K562 (cell line): Measurements from ENCODE around the gene LRMDA. TPM values are rescaled to one million over a fixed set of nuclear protein-coding genes. Genes with fewer than 3 reads are reported as not detected.

Experiments
- ATAC-seq: fragments of 200-7000 bp; cut with Tn5 transposase; 3 replicates; pipeline ENCODE4 v1.9.1; 2020; ENCODE audit warnings: moderate library complexity
- BruUV-seq: library from RNA; stranded (reverse); fragments of 400-500 nt; replicated peaks from 2 replicates; lab custom pipeline; 2021; lab: Mats Ljungman, UMichigan
- CTCF ChIA-PET: fragments of 300-600 bp; formaldehyde crosslinking; extraction: SDS; loops from one replicate; lab custom pipeline; 2021; ENCODE audit warnings: low intra/inter-chr PET ratio; lab: Yijun Ruan, JAX
- POLR2A ChIA-PET: fragments of 300-600, 350-650 bp; sonication (Branson Sonifier 250); formaldehyde crosslinking; extraction: SDS; loops from one replicate; lab custom pipeline; 2021; ENCODE audit warnings: antibody characterized with exemption, inconsistent platforms; lab: Yijun Ruan, JAX
- DNase-seq, 4 experiments: peaks; one replicate each; pipeline versions ENCODE4 v3.0.0 to v3.0.0-alpha.2; 2011 to 2018; ENCODE audit warnings: low spot score in 3 of 4, mixed read lengths in 3 of 4; ENCODE audit errors: extremely low read depth in 1 of 4
- FAIRE-seq: peaks from 2 replicates; lab custom pipeline; 2011; peaks lifted over from hg19 to GRCh38; lab: Jason Lieb, UNC
- H2AFZ ChIP-seq: 2 replicates; pipeline ENCODE4 v1.6.0; 2011; ENCODE audit warnings: low read depth, low read length, control low read depth, inconsistent platforms
- H3K27ac ChIP-seq: fragments of 200-600 bp; 3 replicates; pipeline ENCODE4 v1.8.0; 2011; ENCODE audit warnings: low read depth, mild to moderate bottlenecking, control low read depth, inconsistent platforms, low read length, moderate library complexity, mixed read lengths; ENCODE audit errors: extremely low read depth
- H3K27me3 ChIP-seq, 2 experiments: fragments of 300-600 bp in 1 of 2; 2 replicates in 1 of 2; 3 replicates in 1 of 2; pipeline versions ENCODE4 v1.6.0 to v1.8.0; 2011; ENCODE audit warnings: inconsistent platforms in 2 of 2, low read length in 2 of 2, mild to moderate bottlenecking in 1 of 2, mixed read lengths in 1 of 2, moderate library complexity in 1 of 2; ENCODE audit not compliant: control insufficient read depth in 2 of 2, insufficient read depth in 2 of 2
- H3K36me3 ChIP-seq: fragments of 300-600 bp; 3 replicates; pipeline ENCODE4 v1.8.0; 2011; ENCODE audit warnings: mild to moderate bottlenecking, low read length, inconsistent platforms; ENCODE audit not compliant: control insufficient read depth, insufficient read depth
- H3K4me1 ChIP-seq, 2 experiments: fragments of 200-600 bp in 1 of 2; replicated peaks in 1 of 2; 2 replicates in 1 of 2; 3 replicates in 1 of 2; pipeline versions ENCODE4 v1.5.1 to v1.8.0; 2011; ENCODE audit warnings: inconsistent platforms in 2 of 2, low read length in 2 of 2, mild to moderate bottlenecking in 1 of 2, mixed read lengths in 1 of 2, moderate library complexity in 1 of 2; ENCODE audit not compliant: control insufficient read depth in 2 of 2, insufficient read depth in 2 of 2
- H3K4me2 ChIP-seq: 2 replicates; pipeline ENCODE4 v1.6.1; 2011; ENCODE audit warnings: low read length, control low read depth, inconsistent platforms, mixed read lengths; ENCODE audit not compliant: insufficient read depth
- H3K4me3 ChIP-seq: fragments of 200-600 bp; sonication (generic), shearing (Covaris generic); 2 replicates; pipeline ENCODE4 v1.5.1; 2016; ENCODE audit warnings: control low read depth, inconsistent platforms
- H3K79me2 ChIP-seq: fragments of 200-600 bp; 3 replicates; pipeline ENCODE4 v1.8.0; 2011; ENCODE audit warnings: low read length, inconsistent platforms; ENCODE audit not compliant: control insufficient read depth, insufficient read depth
- H3K9ac ChIP-seq, 2 experiments: 2 replicates each; pipeline versions ENCODE4 v1.6.0 to v1.6.1; 2011; ENCODE audit warnings: low read depth in 2 of 2, low read length in 2 of 2, control low read depth in 1 of 2, inconsistent platforms in 1 of 2, mild to moderate bottlenecking in 1 of 2, mixed read lengths in 1 of 2; ENCODE audit not compliant: insufficient read depth in 1 of 2
- H3K9me1 ChIP-seq: one replicate; pipeline ENCODE4 v1.6.0; 2011; ENCODE audit warnings: inconsistent platforms, mild to moderate bottlenecking, low read length, moderate library complexity; ENCODE audit not compliant: control insufficient read depth, insufficient read depth
- H3K9me3 ChIP-seq: replicated peaks from 2 replicates; pipeline ENCODE4 v1.5.1; 2011; ENCODE audit warnings: low read depth, low read length, inconsistent platforms; ENCODE audit not compliant: control insufficient read depth, insufficient read depth
- H4K20me1 ChIP-seq: replicated peaks from 2 replicates; pipeline ENCODE4 v1.6.1; 2011; ENCODE audit warnings: low read length, inconsistent platforms, mixed read lengths; ENCODE audit not compliant: control insufficient read depth, insufficient read depth
- CEBPB ChIP-seq: fragments of 450-650 bp; IDR thresholded peaks from 2 replicates; pipeline ENCODE4 v1.6.1; 2016; ENCODE audit warnings: missing genetic modification characterization, missing compliant biosample characterization
- FOXA1 ChIP-seq: fragments of 450-650 bp; IDR thresholded peaks from 2 replicates; pipeline ENCODE4 v1.6.1; 2016; ENCODE audit warnings: mild to moderate bottlenecking, borderline replicate concordance
- NCOR1 ChIP-seq: fragments of 450-650 bp; IDR thresholded peaks from 2 replicates; pipeline ENCODE4 v1.6.1; 2016; ENCODE audit warnings: mild to moderate bottlenecking, moderate library complexity
- PTBP1 ChIP-seq: fragments of 200-400 bp; formaldehyde crosslinking; IDR thresholded peaks from 2 replicates; pipeline ENCODE4 v1.6.1; 2017; ENCODE audit warnings: low read depth, low read length
- RB1 ChIP-seq: fragments of 450-650 bp; IDR thresholded peaks from 2 replicates; pipeline ENCODE4 v1.6.1; 2017; ENCODE audit warnings: low read depth, mild to moderate bottlenecking
- ZNF146 ChIP-seq: IDR thresholded peaks from one replicate; pipeline ENCODE4 v1.6.1; 2018; ENCODE audit warnings: missing compliant biosample characterization; ENCODE audit not compliant: unreplicated experiment
- ZNF23 ChIP-seq: fragments of 250-450 bp; sonication (Bioruptor Pico); IDR thresholded peaks from 2 replicates; pipeline ENCODE4 v1.4.0; 2020; ENCODE audit warnings: mild to moderate bottlenecking
- ZNF75A ChIP-seq: fragments of 450-650 bp; formaldehyde crosslinking; IDR thresholded peaks from 2 replicates; pipeline ENCODE4 v1.4.0; 2020; ENCODE audit warnings: mild to moderate bottlenecking
- WGBS: fragments of 100-300 bp; shearing (Covaris generic); methylation state at CpG from one replicate; pipeline ENCODE4 v1.1.6; 2016; ENCODE audit warnings: low coverage, mixed read lengths; ENCODE audit not compliant: insufficient coverage; ENCODE audit errors: missing lambda C conversion rate; 5-methylcytosine and 5-hydroxymethylcytosine counted together
- in situ Hi-C: fragments of 300-500 bp; cut with MboI; formaldehyde crosslinking; loops from 4 replicates; pipeline ENCODE4 v1.15.0; 2018; ENCODE audit warnings: inconsistent platforms, mixed read lengths
- intact Hi-C: fragments of 100-400 bp; cut with micrococcal nuclease; formaldehyde crosslinking; loops from 2 replicates; pipeline ENCODE4 v1.14.2; 2022
- polyA plus RNA-seq, 8 experiments: library from polyadenylated mRNA; depleted of rRNA in 4 of 8; stranded (reverse) in 5 of 8; unstranded in 3 of 8; fragments of >200 nt; fragmentation: Nextera tagmentation in 2 of 8; fragmentation: Illumina TruSeq in 1 of 8; extraction: Ambion mirVana in 2 of 8; extraction: Trizol in 1 of 8; gene quantifications; 2 replicates each; pipeline versions ENCODE4 v1.2.1 to v1.2.3, GENCODE V29; 2011 to 2014; ENCODE audit warnings: inconsistent platforms in 1 of 8, missing spikeins in 1 of 8
- total RNA-seq, 7 experiments: library from RNA; depleted of rRNA in 6 of 7; stranded (reverse); fragments of >200 nt in 6 of 7; fragmentation: Illumina TruSeq in 2 of 7; extraction: Trizol in 2 of 7; gene quantifications; 2 replicates each; pipeline versions ENCODE4 v1.2.1 to v1.2.3, GENCODE V29; 2011 to 2021; ENCODE audit warnings: low replicate concordance in 1 of 7
- TF ChIP-seq, protein P1 (sequence below): fragments of 150-350 bp; conservative IDR thresholded peaks from 2 replicates; pipeline ENCODE4 v1.6.1; 2014; ENCODE audit warnings: low read length
- TF ChIP-seq, protein P2 (sequence below): sonication (generic); formaldehyde crosslinking; IDR thresholded peaks from 2 replicates; pipeline ENCODE4 v1.9.0; 2022; ENCODE audit warnings: mild to moderate bottlenecking, missing genetic modification reagents
- TF ChIP-seq, protein P3 (sequence below): fragments of 250-450 bp; sonication (Bioruptor Pico); IDR thresholded peaks from 2 replicates; pipeline ENCODE4 v1.8.0; 2022; ENCODE audit warnings: inconsistent platforms

The LRMDA gene
- total and polyA plus RNA-seq, 9 of the 15 experiments (the other 6 are each of a cell fraction or from before 2014, with no cell fraction given), result 0.25 TPM; not detected in 8

DNA sequence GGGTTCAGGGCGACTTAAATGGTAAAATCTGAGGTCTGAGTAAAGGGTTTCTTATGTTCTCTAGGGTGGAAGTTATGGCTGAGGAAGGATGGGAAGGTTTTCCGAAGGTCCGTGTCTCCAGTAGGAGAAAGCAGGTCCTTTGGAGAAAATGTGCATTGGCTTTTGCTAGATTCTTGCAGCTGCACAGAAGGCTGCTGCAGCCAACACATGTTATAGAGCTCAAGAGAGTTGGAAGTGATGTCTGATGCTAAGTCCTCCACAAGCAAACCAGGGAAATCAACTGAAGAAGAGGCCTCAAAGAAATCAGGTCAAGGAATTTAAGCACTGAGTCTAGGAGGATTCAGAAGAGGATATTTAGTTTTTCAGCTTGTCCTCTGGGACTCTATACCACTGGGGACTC, 404.6 kb downstream of the LRMDA start:
- Histone ChIP-seq H4K20me1 (no peaks in the 10 kb centered on the region), H3K4me1 (no peaks in the 10 kb centered on the region), H3K9me3 (no peaks in the 10 kb centered on the region), H3K79me2 (no peaks in the 10 kb centered on the region)
- POLR2A ChIA-PET, result interaction anchor here (1.0 to 1.1 kb wide), 2 partner anchors 9 to 83 kb away, joined by 3 read pairs; no protein-coding TSS in a partner anchor
- no peak for ATAC-seq
- in situ Hi-C loops, result no loop called here
- no peak for TF ChIP-seq RB1
- TF ChIP-seq, protein P1, sequence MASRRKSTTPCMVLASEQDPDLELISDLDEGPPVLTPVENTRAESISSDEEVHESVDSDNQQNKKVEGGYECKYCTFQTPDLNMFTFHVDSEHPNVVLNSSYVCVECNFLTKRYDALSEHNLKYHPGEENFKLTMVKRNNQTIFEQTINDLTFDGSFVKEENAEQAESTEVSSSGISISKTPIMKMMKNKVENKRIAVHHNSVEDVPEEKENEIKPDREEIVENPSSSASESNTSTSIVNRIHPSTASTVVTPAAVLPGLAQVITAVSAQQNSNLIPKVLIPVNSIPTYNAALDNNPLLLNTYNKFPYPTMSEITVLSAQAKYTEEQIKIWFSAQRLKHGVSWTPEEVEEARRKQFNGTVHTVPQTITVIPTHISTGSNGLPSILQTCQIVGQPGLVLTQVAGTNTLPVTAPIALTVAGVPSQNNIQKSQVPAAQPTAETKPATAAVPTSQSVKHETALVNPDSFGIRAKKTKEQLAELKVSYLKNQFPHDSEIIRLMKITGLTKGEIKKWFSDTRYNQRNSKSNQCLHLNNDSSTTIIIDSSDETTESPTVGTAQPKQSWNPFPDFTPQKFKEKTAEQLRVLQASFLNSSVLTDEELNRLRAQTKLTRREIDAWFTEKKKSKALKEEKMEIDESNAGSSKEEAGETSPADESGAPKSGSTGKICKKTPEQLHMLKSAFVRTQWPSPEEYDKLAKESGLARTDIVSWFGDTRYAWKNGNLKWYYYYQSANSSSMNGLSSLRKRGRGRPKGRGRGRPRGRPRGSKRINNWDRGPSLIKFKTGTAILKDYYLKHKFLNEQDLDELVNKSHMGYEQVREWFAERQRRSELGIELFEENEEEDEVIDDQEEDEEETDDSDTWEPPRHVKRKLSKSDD, result no peak
- TF ChIP-seq, protein P2, sequence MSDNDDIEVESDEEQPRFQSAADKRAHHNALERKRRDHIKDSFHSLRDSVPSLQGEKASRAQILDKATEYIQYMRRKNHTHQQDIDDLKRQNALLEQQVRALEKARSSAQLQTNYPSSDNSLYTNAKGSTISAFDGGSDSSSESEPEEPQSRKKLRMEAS (CRISPR knock-in tag), result no peak
- TF ChIP-seq FOXA1, result no peak
- TF ChIP-seq ZNF146 (CRISPR knock-in tag), result no peak
- no peak for TF ChIP-seq CEBPB
- TF ChIP-seq ZNF23 (CRISPR knock-in tag), result no peak
- no peak for TF ChIP-seq PTBP1
- TF ChIP-seq NCOR1, result no peak
- TF ChIP-seq, protein P3, sequence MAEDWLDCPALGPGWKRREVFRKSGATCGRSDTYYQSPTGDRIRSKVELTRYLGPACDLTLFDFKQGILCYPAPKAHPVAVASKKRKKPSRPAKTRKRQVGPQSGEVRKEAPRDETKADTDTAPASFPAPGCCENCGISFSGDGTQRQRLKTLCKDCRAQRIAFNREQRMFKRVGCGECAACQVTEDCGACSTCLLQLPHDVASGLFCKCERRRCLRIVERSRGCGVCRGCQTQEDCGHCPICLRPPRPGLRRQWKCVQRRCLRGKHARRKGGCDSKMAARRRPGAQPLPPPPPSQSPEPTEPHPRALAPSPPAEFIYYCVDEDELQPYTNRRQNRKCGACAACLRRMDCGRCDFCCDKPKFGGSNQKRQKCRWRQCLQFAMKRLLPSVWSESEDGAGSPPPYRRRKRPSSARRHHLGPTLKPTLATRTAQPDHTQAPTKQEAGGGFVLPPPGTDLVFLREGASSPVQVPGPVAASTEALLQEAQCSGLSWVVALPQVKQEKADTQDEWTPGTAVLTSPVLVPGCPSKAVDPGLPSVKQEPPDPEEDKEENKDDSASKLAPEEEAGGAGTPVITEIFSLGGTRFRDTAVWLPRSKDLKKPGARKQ (CRISPR knock-in tag), result no peak
- no peak for TF ChIP-seq ZNF75A (CRISPR knock-in tag)
- TF ChIP-seq, all 486 proteins: peak for 0
- intact Hi-C loops, result no loop called here
- WGBS, result 0% methylated on average over 3 of the region's 3 CpGs
- CTCF ChIA-PET, result no interaction called here
- Histone ChIP-seq H3K4me2 (no peak overlapping the region), H3K36me3 (no peaks in the 10 kb centered on the region), H3K9me1 (no peaks in the 10 kb centered on the region), H3K9ac (no peak overlapping the region), H3K27ac (no peak overlapping the region), H3K27me3 (no peaks in the 10 kb centered on the region; a peak in 1 of 5 replicates), H2AFZ (no peak overlapping the region), H3K4me3 (no peak overlapping the region)
- no TSS peak for BruUV-seq
- no peak for DNase-seq
- FAIRE-seq, result no peak
